H1 (cell line): Measurements from ENCODE around the gene RPS21. TPM values are rescaled to one million over a fixed set of nuclear protein-coding genes. Genes with fewer than 3 reads are reported as not detected.

Source experiments
- ATF2 ChIP-seq: IDR thresholded peaks from 2 replicates; pipeline ENCODE4 v1.6.1; 2012; ENCODE audit warnings: low read length, inconsistent platforms
- ATF3 ChIP-seq: IDR thresholded peaks from 2 replicates; pipeline ENCODE4 v1.6.1; 2011; ENCODE audit warnings: low read depth, mild to moderate bottlenecking, low read length; ENCODE audit not compliant: insufficient read depth
- CBX8 ChIP-seq: fragments of 300-800, 300-1000 bp; sonication (generic); IDR thresholded peaks from 2 replicates; pipeline ENCODE4 v1.7.1; 2016; ENCODE audit warnings: low read depth, low read length, borderline replicate concordance
- CREB1 ChIP-seq: IDR thresholded peaks from 2 replicates; pipeline ENCODE4 v1.6.1; 2012; ENCODE audit warnings: inconsistent platforms
- CTBP2 ChIP-seq: IDR thresholded peaks from 2 replicates; pipeline ENCODE4 v1.7.0; 2011; ENCODE audit warnings: borderline replicate concordance, mild to moderate bottlenecking, moderate library complexity, mixed read lengths, low read length; ENCODE audit not compliant: insufficient read depth, insufficient read length
- EGR1 ChIP-seq: IDR thresholded peaks from 2 replicates; pipeline ENCODE4 v1.6.1; 2011; ENCODE audit warnings: low read depth, low read length, borderline replicate concordance
- GABPA ChIP-seq: IDR thresholded peaks from 2 replicates; pipeline ENCODE4 v1.6.1; 2011; ENCODE audit warnings: mild to moderate bottlenecking, low read length, moderate library complexity, borderline replicate concordance; ENCODE audit not compliant: insufficient read depth
- GTF2F1 ChIP-seq: IDR thresholded peaks from 2 replicates; pipeline ENCODE4 v1.6.1; 2012; ENCODE audit warnings: low read depth, low read length, improper control_type of control experiment, borderline replicate concordance
- MAFK ChIP-seq: IDR thresholded peaks from 2 replicates; pipeline ENCODE4 v1.6.1; 2012; ENCODE audit warnings: low read depth, mild to moderate bottlenecking, improper control_type of control experiment, low read length
- MAX ChIP-seq: IDR thresholded peaks from 2 replicates; pipeline ENCODE4 v1.6.1; 2012; ENCODE audit warnings: inconsistent platforms
- NANOG ChIP-seq: IDR thresholded peaks from 2 replicates; pipeline ENCODE4 v1.6.1; 2011; ENCODE audit warnings: low read length, low read depth, mild to moderate bottlenecking, inconsistent platforms; ENCODE audit not compliant: insufficient read depth, poor library complexity, severe bottlenecking
- PHF8 ChIP-seq: fragments of 200-600 bp; sonication (generic); conservative IDR thresholded peaks from 2 replicates; pipeline ENCODE4 v1.7.1; 2012; ENCODE audit warnings: low read depth, mild to moderate bottlenecking, inconsistent platforms, low read length, moderate library complexity
- POLR2AphosphoS5 ChIP-seq: IDR thresholded peaks from 2 replicates; pipeline ENCODE4 v1.6.1; 2011; ENCODE audit warnings: low read depth, low read length
- RFX5 ChIP-seq: IDR thresholded peaks from 2 replicates; pipeline ENCODE4 v1.6.1; 2011; ENCODE audit warnings: low read depth, low read length, improper control_type of control experiment, borderline replicate concordance
- RNF2 ChIP-seq: fragments of 200-900, 300-1000 bp; sonication (generic); IDR thresholded peaks from 2 replicates; pipeline ENCODE4 v1.7.1; 2016; ENCODE audit warnings: borderline replicate concordance, low read depth, mild to moderate bottlenecking, antibody characterized with exemption, low read length; ENCODE audit not compliant: poor library complexity, severe bottlenecking; ENCODE audit errors: missing control alignments
- SAP30 ChIP-seq: fragments of 300-600 bp; sonication (generic); IDR thresholded peaks from 2 replicates; pipeline ENCODE4 v1.7.1; 2012; ENCODE audit warnings: low read length, moderate library complexity, mild to moderate bottlenecking, inconsistent platforms; ENCODE audit not compliant: insufficient read depth, insufficient replicate concordance
- SIN3A ChIP-seq, 2 experiments: IDR thresholded peaks in 1 of 2; conservative IDR thresholded peaks in 1 of 2; 2 replicates each; pipeline ENCODE4 v1.6.1; 2011 to 2012; ENCODE audit warnings: low read length in 2 of 2, improper control_type of control experiment in 1 of 2, low read depth in 1 of 2, mild to moderate bottlenecking in 1 of 2
- SP4 ChIP-seq: IDR thresholded peaks from 2 replicates; pipeline ENCODE4 v1.6.1; 2012; ENCODE audit warnings: low read length, inconsistent platforms
- SUZ12 ChIP-seq: fragments of 200-600 bp; sonication (generic); IDR thresholded peaks from 2 replicates; pipeline ENCODE4 v1.6.1; 2012; ENCODE audit warnings: mild to moderate bottlenecking, inconsistent platforms, low read length, moderate library complexity, mixed read lengths
- TBP ChIP-seq: IDR thresholded peaks from 2 replicates; pipeline ENCODE4 v1.6.1; 2011; ENCODE audit warnings: low read depth, low read length, improper control_type of control experiment
- polyA plus RNA-seq, 7 experiments: library from polyadenylated mRNA; depleted of rRNA in 3 of 7; stranded (reverse) in 5 of 7; unstranded in 2 of 7; fragments of >200 nt in 5 of 7; fragments of 200-250 nt in 2 of 7; gene quantifications; 1 replicate in 5 of 7; 2 replicates in 1 of 7; 4 replicates in 1 of 7; pipeline versions ENCODE4 v1.2.1 to v1.2.3, GENCODE V29; 2011 to 2013; ENCODE audit warnings: missing spikeins in 2 of 7, mixed read lengths in 2 of 7
- total RNA-seq: library from RNA; stranded (reverse); fragmentation: NEBNext Ultra II Directional; extraction: Animal tissue kit (Norgen Biotek cat#: 25700); gene quantifications from 2 replicates; pipeline ENCODE4 v1.2.1, GENCODE V29; 2021

Gene RPS21
- total and polyA plus RNA-seq, 2 of the 8 experiments (the other 6 are each of a cell fraction or from before 2014, with no cell fraction given) = 1,787 to 7,219 TPM

- TF ChIP-seq MAFK (no peak), EGR1 (0 out of 2 replicates have a peak, but pooled peaks have one; percentile 6), PHF8 (peak; percentile 85), CREB1 (peak; percentile 87), CBX8 (no peak), GTF2F1 (no peak), SIN3A (conservative IDR thresholded peaks at IDR 0.05 in 1 of 2, IDR thresholded peaks at IDR 0.05 in 1 of 2; ENCODE audit: low read depth in 1 of 2, low read length in 2 of 2) (no peak; a peak in 1 of 4 replicates), TBP (peak; percentile 89), POLR2AphosphoS5 (peak; percentile 93; the same call in 1 of the 2 replicates), NANOG (no peak), ATF3 (no peak), RFX5 (no peak), CTBP2 (no peak), GABPA (peak; percentile 98), ATF2 (no peak), SP4 (no peak), SAP30 (no peak), SUZ12 (no peak), MAX (peak; percentile 59; the same call in 1 of the 2 replicates), RNF2 (no peak)
Observed at GRCh38 chr20:62386383-62387218, at the start of gene RPS21 (continued).
